Pancreas (tissue), 10 donors: ENCODE measurements around the gene PHF24. TPM values are rescaled to one million over a fixed set of nuclear protein-coding genes. Genes with fewer than 3 reads are reported as not detected.
"Not testable (repeated sequence)": the region's sequence is repeated elsewhere in the genome, so short reads cannot be mapped to it uniquely, and the experiment has no call there.

Source experiments
- ATAC-seq, 4 donors: fragments of 200-7000 bp; cut with Tn5 transposase; one replicate each; pipeline versions ENCODE4 v1.8.0 to v1.9.1; 2020; ENCODE audit warnings: mild to moderate bottlenecking in 4 of 4, moderate library complexity in 4 of 4
- DNase-seq, 6 donors: peaks; one replicate each; pipeline ENCODE4 v3.0.0-alpha.2; 2020
- FAIRE-seq: peaks from 2 replicates; lab custom pipeline; 2012; peaks lifted over from hg19 to GRCh38; lab: Jason Lieb, UNC
- H3K27ac ChIP-seq, 4 donors: fragments of 200-600 bp; sonication (generic); 1 replicate in 3 of 4; 2 replicates in 1 of 4; pipeline versions ENCODE4 v1.5.0 to v1.8.0; 2020
- H3K27me3 ChIP-seq, 4 donors: fragments of 200-600 bp; one replicate each; pipeline ENCODE4 v1.8.0; 2021
- H3K36me3 ChIP-seq, 3 donors: fragments of 200-600 bp; sonication (generic) in 1 of 3; one replicate each; pipeline versions ENCODE4 v1.5.0 to v1.8.0; 2020 to 2021
- H3K4me1 ChIP-seq, 3 donors: fragments of 200-600 bp; one replicate each; pipeline ENCODE4 v1.8.0; 2021
- H3K4me3 ChIP-seq, 4 donors: fragments of 200-600 bp; sonication (generic) in 2 of 4; one replicate each; pipeline versions ENCODE4 v1.5.0 to v1.8.0; 2020 to 2021
- H3K9me3 ChIP-seq, 4 donors: fragments of 200-600 bp; one replicate each; pipeline ENCODE4 v1.8.0; 2021
- WGBS, 2 donors: extraction: QIAGEN DNeasy Blood & Tissue Kit; methylation state at CpG; one replicate each; pipeline ENCODE4 v1.1.7; 2013; 5-methylcytosine and 5-hydroxymethylcytosine counted together
- intact Hi-C, 3 donors: fragments of 100-400 bp; cut with DNase I; formaldehyde crosslinking; loops; one replicate each; pipeline versions ENCODE4 v1.11.1 to v1.14.2; 2022
- polyA plus RNA-seq, 2 donors: library from polyadenylated mRNA; stranded (reverse); fragments of 200-250 nt; gene quantifications; one replicate each; pipeline ENCODE4 v1.2.3, GENCODE V29; 2013
- total RNA-seq, 6 donors: library from RNA; stranded (reverse); fragmentation: NEBNext Ultra II Directional in 4 of 6; extraction: Animal tissue kit (Norgen Biotek cat#: 25700) in 4 of 6; gene quantifications; one replicate each; pipeline versions ENCODE4 v1.2.1 to v1.2.4, GENCODE V29; 2021 to 2023
- TF ChIP-seq, protein P1 (sequence below), 4 donors: fragments of 200-600 bp; sonication (generic) in 3 of 4; IDR thresholded peaks; one replicate each; pipeline versions ENCODE4 v1.5.0 to v1.8.0; 2021; ENCODE audit warnings: antibody characterized with exemption in 4 of 4
- donor health status: healthy with polysubstance abuse.
- donor health status: DM: no; HTN: no; CAD: no; lungs with moderate emphysema.
- donor health status: DM: no; HTN: no; CAD: no.
- donor health status: control.
- donor health status: control.
- donor health status: Bipolar disorder and iron deficiency.
- donor health status: DM: yes; HTN: yes; CAD: no.
- donor health status: DM: no; HTN: no; CAD: no.
- donor health status: DM: no; HTN: no; CAD: no.
- donor health status: DM: yes; HTN: yes; CAD: no.

The PHF24 gene
- total and polyA plus RNA-seq, 8 donors = 0.03 to 0.32 (median 0.09) TPM

DNA sequence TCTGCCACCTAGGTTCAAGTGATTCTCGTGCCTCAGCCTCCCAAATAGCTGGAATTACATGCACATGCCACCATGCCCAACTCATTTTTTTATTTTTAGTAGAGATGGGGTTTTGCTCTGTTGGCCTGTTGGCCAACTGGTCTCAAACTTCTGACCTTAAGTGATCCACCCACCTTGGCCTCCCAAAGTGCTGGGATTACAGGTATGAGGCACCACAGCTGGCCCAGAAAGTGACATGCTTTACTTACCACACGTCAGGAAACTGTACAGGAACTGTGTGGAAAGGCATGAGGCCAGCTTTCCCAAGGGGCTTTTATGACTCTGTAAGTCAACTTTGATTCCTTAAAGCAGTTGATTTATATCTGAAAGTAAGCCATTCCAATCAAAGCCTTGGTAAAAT is 56.4 kb downstream of the PHF24 start:
- no peak for FAIRE-seq
- ATAC-seq = no peak

GRCh38 chr9:35023443-35023842 is 65.4 kb downstream of the PHF24 start:
- H3K27me3 ChIP-seq, intact Hi-C loops, FAIRE-seq, H3K27ac ChIP-seq, H3K9me3 ChIP-seq, ATAC-seq, H3K4me3 ChIP-seq, H3K4me1 ChIP-seq, DNase-seq: not testable (repeated sequence)
- 79 to 87% methylated on average over 5 of the region's 5 CpGs for WGBS, 2 donors
- peaks cover 0 to 11% (median 0%) of the 10 kb centered on the region in 3 donors for H3K36me3 ChIP-seq

More for the DNA sequence above, 56.4 kb downstream of the PHF24 start:
- Histone ChIP-seq H3K36me3 (peaks cover 5 to 39% (median 5%) of the 10 kb centered on the region in 3 donors), H3K9me3 (no peaks in the 10 kb centered on the region), H3K27ac (no peak overlapping the region), H3K4me1 (no peaks in the 10 kb centered on the region), H3K27me3 (no peaks in the 10 kb centered on the region), H3K4me3 (no peak overlapping the region)
- TF ChIP-seq, protein P1, sequence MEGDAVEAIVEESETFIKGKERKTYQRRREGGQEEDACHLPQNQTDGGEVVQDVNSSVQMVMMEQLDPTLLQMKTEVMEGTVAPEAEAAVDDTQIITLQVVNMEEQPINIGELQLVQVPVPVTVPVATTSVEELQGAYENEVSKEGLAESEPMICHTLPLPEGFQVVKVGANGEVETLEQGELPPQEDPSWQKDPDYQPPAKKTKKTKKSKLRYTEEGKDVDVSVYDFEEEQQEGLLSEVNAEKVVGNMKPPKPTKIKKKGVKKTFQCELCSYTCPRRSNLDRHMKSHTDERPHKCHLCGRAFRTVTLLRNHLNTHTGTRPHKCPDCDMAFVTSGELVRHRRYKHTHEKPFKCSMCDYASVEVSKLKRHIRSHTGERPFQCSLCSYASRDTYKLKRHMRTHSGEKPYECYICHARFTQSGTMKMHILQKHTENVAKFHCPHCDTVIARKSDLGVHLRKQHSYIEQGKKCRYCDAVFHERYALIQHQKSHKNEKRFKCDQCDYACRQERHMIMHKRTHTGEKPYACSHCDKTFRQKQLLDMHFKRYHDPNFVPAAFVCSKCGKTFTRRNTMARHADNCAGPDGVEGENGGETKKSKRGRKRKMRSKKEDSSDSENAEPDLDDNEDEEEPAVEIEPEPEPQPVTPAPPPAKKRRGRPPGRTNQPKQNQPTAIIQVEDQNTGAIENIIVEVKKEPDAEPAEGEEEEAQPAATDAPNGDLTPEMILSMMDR (IDR thresholded peaks at IDR 0.05) = no peak
- intact Hi-C loops = no loop called here
- no peak for DNase-seq
- 88 to 91% methylated on average over 2 of the region's 2 CpGs for whole genome bisulfite sequencing, 2 donors

GRCh38 chr9:35026671-35027070 is 68.6 kb downstream of the PHF24 start:
- H3K9me3 ChIP-seq = no peaks in the 10 kb centered on the region
- 88 to 92% methylated on average over 3 of the region's 3 CpGs for WGBS, 2 donors
- TF ChIP-seq, protein P1 (IDR thresholded peaks at IDR 0.05) = no peak
- no peaks in the 10 kb centered on the region for H3K4me1 ChIP-seq
- DNase-seq = no peak
- FAIRE-seq = no peak
- no peak for ATAC-seq
- H3K36me3 ChIP-seq = peaks cover 0 to 3% (median 0%) of the 10 kb centered on the region in 3 donors
- intact Hi-C loops = no loop called here
- H3K4me3 ChIP-seq = no peak overlapping the region
- H3K27me3 ChIP-seq = no peaks in the 10 kb centered on the region
- no peak overlapping the region for H3K27ac ChIP-seq

DNA sequence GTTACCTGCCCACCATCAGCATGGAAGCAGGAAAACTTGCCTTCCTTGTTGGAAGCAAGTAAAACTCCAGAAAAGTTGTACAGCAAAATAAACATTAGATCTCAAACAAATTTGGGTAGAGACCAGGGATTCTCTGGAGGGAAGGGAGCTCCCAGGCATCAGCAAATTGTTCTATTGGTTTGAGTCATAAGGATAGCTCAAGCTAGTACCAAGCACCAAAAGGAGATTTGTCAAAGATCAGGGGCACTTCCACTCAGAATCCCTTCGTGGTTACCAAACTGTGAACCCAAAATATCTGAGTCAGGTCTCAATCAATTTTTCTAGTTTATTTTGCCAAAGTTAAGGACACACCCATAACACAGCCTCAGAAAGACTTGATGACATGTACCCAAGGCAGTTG is 69.3 kb downstream of the PHF24 start:
- H3K36me3 ChIP-seq = no peaks in the 10 kb centered on the region
- no peak overlapping the region for H3K27ac ChIP-seq
- ATAC-seq (no peak), FAIRE-seq (no peak), DNase-seq (no peak)
- no peaks in the 10 kb centered on the region for H3K9me3 ChIP-seq
- H3K27me3 ChIP-seq = no peaks in the 10 kb centered on the region
- intact Hi-C loops = no loop called here
- no peaks in the 10 kb centered on the region for H3K4me1 ChIP-seq
- TF ChIP-seq, protein P1 (IDR thresholded peaks at IDR 0.05) = no peak
- WGBS, 2 donors = 60% methylated on average over 1 of the region's 1 CpG
- H3K4me3 ChIP-seq = no peak overlapping the region

DNA sequence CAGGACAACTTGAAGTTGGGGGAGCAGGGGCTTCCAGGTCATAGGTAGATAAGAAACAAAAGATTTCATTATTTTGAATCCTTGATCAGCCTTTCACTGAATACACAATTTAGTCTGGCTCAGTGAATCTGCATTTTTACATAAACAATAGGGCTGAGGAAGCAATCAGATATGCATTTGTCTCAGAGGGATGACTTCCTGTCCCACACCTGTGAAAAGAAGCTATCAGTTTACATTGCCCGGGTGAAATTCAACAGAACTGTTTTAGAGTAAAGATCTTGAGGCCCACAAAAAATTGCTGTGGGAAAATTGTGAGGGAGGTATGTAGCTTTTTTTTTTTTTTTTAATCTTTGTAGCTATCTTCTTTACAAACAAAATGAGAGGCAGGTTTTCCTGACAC is 69.8 kb downstream of the PHF24 start:
- no peak for DNase-seq
- Histone ChIP-seq H3K27ac (no peak overlapping the region), H3K36me3 (peaks cover 0 to 2% (median 0%) of the 10 kb centered on the region in 3 donors), H3K4me1 (no peaks in the 10 kb centered on the region), H3K9me3 (no peaks in the 10 kb centered on the region), H3K4me3 (no peak overlapping the region), H3K27me3 (no peaks in the 10 kb centered on the region)
- no peak for ATAC-seq
- intact Hi-C loops = no loop called here
- FAIRE-seq = no peak
- TF ChIP-seq, protein P1 (IDR thresholded peaks at IDR 0.05) = no peak
- WGBS, 2 donors = 38 to 40% methylated on average over 1 of the region's 1 CpG
